ENCODE data around the gene ACTR2.
"Not testable (repeated sequence)": the region's sequence is repeated elsewhere in the genome, so short reads cannot be mapped to it uniquely, and the experiment has no call there.

ACTR2 gene

GRCh38 chr2:65228263-65228750 is 676 bp downstream of the ACTR2 start:
- DNase-seq (ENCODE audit: low spot score) (peak; percentile 47), FAIRE-seq (no peak)

- FAIRE-seq = peak; percentile 45
These were observed 3.5 kb downstream of the ACTR2 start for GRCh38 chr2:65231121-65231520.

GRCh38 chr2:65231892-65232477 is 4.4 kb downstream of the ACTR2 start:
- DNase-seq (ENCODE audit: low spot score) (no peak), FAIRE-seq (no peak)

More at GRCh38 chr2:65231121-65231520, 3.5 kb downstream of the ACTR2 start:
- peak; percentile 47 for DNase-seq (ENCODE audit: low spot score)

GRCh38 chr2:65232636-65233035 is 5.0 kb downstream of the ACTR2 start:
- peak; percentile 88 for DNase-seq (ENCODE audit: low spot score)
- FAIRE-seq = peak; percentile 86

- no peak for DNase-seq (ENCODE audit: low spot score)
- FAIRE-seq = no peak
These were observed 13.0 kb downstream of the ACTR2 start for GRCh38 chr2:65240657-65241056.

GRCh38 chr2:65244452-65244851 is 16.8 kb downstream of the ACTR2 start:
- not testable (repeated sequence) for DNase-seq (ENCODE audit: low spot score); FAIRE-seq

- no peak for DNase-seq (ENCODE audit: low spot score)
These were observed 25.0 kb downstream of the ACTR2 start for GRCh38 chr2:65252640-65253039.

GRCh38 chr2:65255356-65255755 is 27.7 kb downstream of the ACTR2 start:
- FAIRE-seq (no peak), DNase-seq (ENCODE audit: low spot score) (no peak)

More at GRCh38 chr2:65252640-65253039, 25.0 kb downstream of the ACTR2 start:
- FAIRE-seq = no peak

- FAIRE-seq = peak; percentile 29
- DNase-seq (ENCODE audit: low spot score) = no peak
These were observed 28.4 kb downstream of the ACTR2 start for GRCh38 chr2:65256054-65256453.

- FAIRE-seq; DNase-seq (ENCODE audit: low spot score): not testable (repeated sequence)
These were observed 30.2 kb downstream of the ACTR2 start for GRCh38 chr2:65257866-65258265.

GRCh38 chr2:65261676-65262075 is 34.0 kb downstream of the ACTR2 start:
- FAIRE-seq (no peak), DNase-seq (ENCODE audit: low spot score) (no peak)

GRCh38 chr2:65263262-65263661 is 35.6 kb downstream of the ACTR2 start:
- DNase-seq (ENCODE audit: low spot score) = no peak
- no peak for FAIRE-seq

GRCh38 chr2:65263986-65264385 is 36.4 kb downstream of the ACTR2 start:
- DNase-seq (ENCODE audit: low spot score) = no peak
- FAIRE-seq = no peak

- DNase-seq (ENCODE audit: low spot score) (peak; percentile 67), FAIRE-seq (peak; percentile 79)
These were observed 37.4 kb downstream of the ACTR2 start for GRCh38 chr2:65264821-65265670.

- DNase-seq (ENCODE audit: low spot score) (no peak), FAIRE-seq (no peak)
These were observed 38.0 kb downstream of the ACTR2 start for GRCh38 chr2:65265671-65266045.

- FAIRE-seq = no peak
- DNase-seq (ENCODE audit: low spot score) = no peak
These were observed 39.4 kb downstream of the ACTR2 start for GRCh38 chr2:65267008-65267407.

- FAIRE-seq (no peak), DNase-seq (ENCODE audit: low spot score) (no peak)
These were observed 41.3 kb downstream of the ACTR2 start for GRCh38 chr2:65268957-65269356.

- no peak for DNase-seq (ENCODE audit: low spot score)
These were observed 45.7 kb downstream of the ACTR2 start for GRCh38 chr2:65273344-65273743.

GRCh38 chr2:65275141-65275915 is 47.7 kb downstream of the ACTR2 start:
- no peak for DNase-seq (ENCODE audit: low spot score)
- no peak for FAIRE-seq

More at GRCh38 chr2:65273344-65273743, 45.7 kb downstream of the ACTR2 start:
- no peak for FAIRE-seq

- DNase-seq (ENCODE audit: low spot score) (no peak), FAIRE-seq (no peak)
These were observed 49.0 kb downstream of the ACTR2 start for GRCh38 chr2:65276609-65277008.

GRCh38 chr2:65277118-65277517 is 49.5 kb downstream of the ACTR2 start:
- no peak for FAIRE-seq
- no peak for DNase-seq (ENCODE audit: low spot score)
